Stimulated activated CD4-positive, alpha-beta T cell treated with anti-CD3 and anti-CD28 coated beads, Interleukin-15, amount 100 ng/mL, for 1 hour (primary cell): ENCODE data around the gene KIF16B.
A peak's percentile ranks its signal among the peaks of the same experiment; 100 is the strongest.
"Not testable (repeated sequence)": the region's sequence is repeated elsewhere in the genome, so short reads cannot be mapped to it uniquely, and the experiment has no call there.

ENCODE experiments used
- DNase-seq, 2 donors: peaks; one replicate each; pipeline ENCODE4 v3.0.0-alpha.2; 2020; ENCODE audit warnings: low read depth in 1 of 2, low spot score in 1 of 2

Gene KIF16B

DNA sequence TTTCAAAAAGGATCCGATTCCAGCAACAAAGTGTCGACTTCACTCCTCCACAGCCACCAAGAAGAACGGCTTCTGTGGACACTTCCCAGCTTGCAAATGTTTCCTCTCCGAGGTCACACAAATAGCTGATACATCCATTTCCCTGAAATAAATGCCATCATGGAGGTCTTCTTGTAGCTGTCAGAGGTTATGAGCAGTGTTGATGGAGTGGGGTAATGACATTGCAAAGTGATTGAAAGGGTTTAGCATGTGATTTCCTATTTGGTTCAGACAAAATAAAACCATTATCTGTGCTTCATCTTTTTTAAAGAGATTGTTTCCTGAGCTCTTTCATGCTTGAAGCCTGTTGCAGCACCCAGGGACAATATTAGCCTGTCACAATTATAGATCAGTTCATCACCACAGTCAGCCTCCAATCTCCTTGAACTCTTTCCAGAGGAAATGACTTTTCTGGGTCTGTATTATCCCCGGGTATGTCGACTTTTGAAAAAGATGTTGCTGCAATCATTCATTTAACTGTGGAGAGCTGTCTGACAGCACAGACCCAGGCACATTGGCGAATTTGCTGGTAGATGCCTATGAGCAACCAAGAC is 16.9 kb upstream of the KIF16B start:
- DNase-seq, result no peak

DNA sequence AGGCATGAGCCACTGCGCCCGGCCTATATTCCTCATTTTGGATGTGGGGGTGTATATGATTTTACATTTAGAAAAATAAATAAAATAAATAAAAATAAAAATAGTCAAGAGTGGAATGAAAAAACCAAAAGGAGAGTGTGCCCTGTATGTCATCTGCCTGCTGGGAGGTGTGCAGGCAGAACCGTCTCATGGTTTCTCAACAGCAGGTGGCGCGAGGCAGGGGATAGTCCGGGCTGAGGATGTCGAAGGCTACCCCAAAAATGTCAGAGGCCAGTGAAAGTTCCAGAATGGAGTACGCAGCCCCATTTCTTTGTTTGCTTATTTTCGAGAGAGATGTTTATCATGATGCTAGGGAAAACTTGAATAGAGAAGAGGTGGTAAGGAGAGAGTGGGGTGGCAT is 16.4 kb upstream of the KIF16B start:
- DNase-seq, result no peak

DNA sequence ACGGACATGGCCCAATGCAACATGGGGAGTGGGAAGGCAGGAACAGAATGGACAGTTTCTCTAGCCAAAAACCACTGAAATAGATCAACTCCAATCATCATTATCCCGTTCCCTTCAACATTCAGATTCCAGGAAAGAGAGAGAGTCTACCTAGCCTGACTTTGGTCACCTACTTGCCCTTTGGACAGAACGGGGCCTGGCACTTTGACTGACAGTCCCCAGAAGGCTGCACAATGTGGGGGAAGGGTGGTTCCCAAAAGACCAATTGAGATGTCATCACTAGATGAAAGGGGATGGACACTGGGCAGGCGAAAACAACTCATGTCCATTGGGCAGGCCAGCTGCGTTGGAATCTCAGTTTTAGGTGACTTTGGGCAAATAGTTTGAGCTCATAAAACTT is 15.0 kb upstream of the KIF16B start:
- DNase-seq, result no peak

DNA sequence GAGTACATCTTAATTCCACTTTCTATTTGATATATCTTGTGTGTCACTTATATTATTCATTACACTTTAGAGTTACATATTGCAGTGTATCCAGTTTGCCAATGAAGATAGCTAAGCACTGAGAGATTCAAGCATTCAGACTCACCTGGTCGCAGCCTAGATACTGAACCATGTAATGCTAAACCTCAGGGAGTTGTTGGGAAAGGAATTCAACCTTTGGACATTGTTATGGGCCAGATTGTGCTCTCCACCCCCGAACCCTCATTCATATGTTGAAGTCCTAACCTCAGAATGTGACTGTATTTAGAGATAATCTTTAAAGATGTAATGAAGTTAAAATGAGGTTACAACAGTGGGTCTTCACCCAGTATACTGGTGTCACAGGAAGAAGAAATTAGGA is 13.8 kb upstream of the KIF16B start:
- no peak for DNase-seq

DNA sequence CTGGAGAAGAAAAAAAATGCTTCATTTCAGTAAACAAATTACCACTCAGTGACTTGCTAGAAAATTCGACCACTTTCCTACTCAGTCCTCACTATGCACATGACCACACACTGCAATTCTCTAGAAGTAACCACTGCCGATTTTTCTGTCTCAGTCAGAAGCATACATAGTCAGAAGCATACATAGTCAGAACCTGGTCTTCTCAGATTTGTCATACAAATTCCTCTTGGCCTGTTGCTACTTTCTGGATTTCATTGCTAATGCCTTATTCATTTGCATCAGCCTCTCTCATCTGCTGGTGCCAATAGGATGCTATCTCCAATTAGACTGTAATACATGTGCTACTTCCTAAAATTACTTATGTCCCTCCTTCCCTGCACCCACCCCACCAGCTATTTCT is 10.2 kb upstream of the KIF16B start:
- no peak for DNase-seq

DNA sequence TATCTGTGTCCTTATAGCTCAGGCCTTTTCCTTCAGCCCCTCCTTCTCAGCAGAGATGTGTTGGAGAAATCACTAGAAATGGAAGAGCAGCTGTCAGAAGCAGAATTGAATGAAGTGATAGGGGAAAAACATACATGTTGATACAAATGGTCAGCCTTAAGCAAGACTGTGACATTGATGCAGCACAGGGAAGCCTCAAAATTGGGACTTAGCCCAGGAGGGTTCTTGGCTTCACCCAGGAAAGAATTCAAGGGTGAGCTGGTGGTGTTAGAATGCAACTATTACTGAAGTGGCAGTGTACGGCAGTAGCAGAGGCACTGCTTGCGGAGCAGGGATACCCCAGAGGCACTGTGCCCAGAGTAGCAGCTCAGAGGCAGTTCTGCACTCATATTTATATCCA is 8.0 kb upstream of the KIF16B start:
- DNase-seq, result no peak

DNA sequence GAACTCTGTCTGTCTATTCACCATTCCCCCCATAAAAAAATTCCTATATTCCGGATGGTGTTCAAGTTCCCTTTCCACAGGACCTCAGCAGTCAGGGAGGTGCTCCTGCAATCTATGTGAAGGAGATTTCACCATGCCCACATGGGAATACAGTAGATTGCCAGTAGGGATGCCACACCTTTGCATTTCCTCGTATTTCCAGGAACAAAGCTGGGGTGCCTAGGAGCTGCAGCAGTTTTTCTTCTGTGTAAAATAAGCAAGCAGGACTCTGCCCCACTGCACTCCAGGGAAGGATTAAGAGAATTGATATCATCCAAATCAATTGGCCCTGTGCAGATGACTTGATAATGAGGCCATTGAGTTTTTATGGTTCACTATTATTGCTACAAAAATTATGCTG is 7.4 kb upstream of the KIF16B start:
- DNase-seq, result no peak

DNA sequence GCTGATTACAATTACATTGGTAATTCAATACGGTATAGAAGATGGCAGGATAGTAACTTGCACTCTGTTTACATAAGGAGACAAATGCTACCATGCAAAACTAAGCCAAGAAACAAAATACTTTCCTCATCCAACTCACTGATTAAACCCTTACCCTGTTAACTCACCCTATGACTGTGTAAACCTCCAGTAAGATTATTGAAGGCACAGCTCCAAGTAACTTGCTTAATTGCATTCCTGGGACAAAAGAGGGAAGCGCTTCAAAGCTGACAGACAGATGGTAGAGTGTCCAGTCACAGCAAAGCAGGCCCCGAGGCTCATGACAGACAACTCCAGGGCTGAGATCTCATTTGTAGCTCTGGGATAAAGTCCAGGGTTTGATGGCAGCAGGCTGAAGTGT is 6.9 kb upstream of the KIF16B start:
- no peak for DNase-seq

DNA sequence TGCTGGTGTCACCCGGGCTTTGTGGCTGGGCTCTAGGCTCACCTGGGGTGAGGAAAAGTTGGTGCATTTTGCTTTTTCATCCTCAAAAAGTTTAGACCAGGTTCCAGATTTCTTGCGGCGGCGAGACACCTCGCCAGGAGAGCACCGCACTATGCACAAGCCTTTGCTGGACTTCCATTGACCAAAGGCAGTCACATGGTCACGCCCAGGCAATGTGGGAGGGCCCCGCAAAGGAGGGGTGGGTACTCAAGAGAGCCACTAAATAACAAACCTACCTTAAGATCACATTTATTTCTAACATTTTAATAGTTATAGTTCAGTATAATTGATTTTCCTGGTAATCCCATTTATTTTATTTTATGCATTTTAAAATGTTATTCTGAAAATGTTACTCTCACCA is 3.0 kb upstream of the KIF16B start:
- no peak for DNase-seq

DNA sequence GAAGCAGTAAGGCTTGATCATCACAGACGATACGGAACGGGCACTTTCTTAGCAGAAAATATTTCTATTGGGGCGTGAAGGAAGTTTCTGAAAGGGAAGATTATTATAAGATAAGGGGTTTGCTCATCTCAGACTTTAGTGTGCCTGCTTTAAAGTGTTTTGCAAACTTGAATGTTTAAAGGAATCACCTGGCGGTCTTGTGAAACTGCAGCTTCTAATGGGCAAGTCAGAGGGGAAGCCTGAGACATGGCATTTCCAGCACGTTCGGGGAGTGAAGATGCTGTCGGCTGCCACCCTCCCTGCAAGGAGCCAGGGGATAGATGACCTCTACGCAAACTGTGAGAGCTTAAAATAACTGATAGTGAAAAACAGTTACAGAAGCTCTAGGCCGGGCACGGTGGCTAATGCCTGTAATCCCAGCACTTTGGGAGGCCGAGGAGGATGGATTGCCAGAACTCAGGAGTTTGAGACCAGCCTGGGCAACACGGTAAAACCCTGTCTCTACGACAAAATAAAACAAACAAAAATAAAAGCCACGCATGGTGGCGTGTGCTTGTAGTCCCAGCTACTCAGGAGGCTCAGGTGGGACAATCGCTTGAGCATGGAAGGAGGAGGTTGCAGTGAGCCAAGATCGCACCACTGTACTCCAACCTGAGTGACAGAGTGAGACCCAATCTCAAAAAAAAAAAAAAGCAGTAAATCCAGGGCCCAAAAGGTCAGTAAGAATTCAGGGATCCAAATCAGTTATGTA is 2.3 kb upstream of the KIF16B start:
- DNase-seq, result no peak

DNA sequence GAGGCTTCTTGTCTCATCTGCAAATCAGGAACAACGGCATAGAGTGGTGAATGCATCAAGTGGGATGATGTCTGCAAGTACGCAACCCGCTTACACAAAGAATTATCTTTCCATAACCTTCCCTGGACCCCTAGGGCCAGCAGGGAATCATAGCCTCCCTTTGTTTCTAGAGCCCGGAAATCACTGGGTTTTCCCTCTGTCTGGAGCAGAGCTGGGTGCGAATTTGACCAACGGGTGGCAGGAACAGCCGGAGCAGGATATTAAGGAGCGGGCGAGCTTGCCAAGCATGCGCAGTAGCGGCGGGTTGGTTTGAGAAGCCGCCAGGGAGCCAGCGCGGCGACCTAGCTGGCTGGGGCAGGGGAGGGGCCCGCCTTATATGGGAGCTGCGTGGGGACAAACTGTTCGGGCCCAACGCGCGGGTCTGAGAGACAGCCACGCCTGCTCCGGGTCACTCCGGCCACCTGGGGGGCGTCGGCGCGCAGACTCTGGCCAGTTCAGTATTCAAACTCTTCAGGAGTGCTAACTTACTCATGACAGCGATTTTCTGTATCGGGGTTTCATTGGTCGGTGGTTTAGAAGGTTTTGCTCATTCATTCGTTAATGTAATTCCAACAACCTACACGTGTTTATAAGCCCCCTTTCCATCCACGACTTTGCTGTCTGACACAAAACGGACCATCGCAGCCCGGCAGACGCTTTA is 1.6 kb upstream of the KIF16B start:
- peak; percentile 40 to 71 for DNase-seq

DNA sequence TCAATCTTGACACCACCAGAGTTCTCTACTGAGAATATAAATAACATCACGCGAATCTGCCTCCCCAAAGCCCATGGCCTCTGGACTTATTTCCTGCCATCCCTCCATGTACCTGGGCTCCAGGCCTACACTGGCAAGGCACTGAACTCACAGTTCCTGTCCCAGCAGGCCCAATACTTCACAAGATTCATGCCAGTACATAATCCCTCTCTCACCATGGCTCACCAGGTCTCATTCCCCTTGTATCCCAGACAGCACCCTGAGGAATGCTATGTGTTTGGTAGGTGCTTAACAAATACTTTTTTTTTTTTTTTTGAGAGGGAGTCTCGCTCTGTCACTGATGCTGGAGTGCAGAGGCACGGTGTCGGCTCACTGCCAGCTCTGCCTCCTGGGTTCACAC is 1.9 kb downstream of the KIF16B start:
- DNase-seq, result no peak

DNA sequence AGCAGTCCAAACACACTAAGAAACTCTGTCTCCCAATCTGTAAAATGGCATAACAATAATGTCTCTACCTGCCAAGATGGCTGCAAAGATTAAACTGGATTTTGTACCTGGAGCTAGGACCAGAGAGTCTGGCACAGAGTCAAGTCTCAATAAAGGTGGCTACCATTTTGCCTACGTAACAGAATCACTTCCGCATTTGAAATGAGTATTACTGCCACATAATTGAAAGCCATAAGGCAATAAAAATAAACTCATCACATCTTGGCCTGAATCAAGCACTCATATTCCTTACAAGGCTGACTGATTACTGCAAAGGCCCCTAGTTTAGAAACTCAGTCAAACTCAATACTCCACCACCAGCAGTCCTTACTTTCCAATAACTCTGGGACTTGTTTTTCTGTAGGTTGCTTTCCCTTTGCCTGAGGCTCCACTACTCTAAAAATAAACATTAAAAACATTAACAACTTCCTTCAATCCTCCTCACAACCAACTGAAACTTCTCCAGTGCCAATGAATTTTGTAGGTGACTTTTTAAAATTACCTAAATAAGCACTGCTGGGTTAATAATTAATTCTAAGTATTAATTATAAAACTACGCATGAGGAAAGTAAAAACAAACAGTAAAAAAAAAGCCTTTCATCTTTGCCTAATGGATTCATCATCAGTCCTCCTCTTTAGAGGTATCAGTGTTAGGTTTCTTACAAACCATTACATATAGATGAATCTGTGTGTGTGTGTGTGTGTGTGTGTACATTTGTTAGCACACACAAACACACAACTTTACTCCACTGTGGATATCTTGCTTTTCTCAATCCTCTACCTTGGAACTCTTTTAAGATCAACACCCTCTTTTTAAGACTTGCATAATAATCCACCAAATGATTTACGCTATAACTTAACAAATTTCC is 3.7 kb downstream of the KIF16B start:
- DNase-seq, result no peak

DNA sequence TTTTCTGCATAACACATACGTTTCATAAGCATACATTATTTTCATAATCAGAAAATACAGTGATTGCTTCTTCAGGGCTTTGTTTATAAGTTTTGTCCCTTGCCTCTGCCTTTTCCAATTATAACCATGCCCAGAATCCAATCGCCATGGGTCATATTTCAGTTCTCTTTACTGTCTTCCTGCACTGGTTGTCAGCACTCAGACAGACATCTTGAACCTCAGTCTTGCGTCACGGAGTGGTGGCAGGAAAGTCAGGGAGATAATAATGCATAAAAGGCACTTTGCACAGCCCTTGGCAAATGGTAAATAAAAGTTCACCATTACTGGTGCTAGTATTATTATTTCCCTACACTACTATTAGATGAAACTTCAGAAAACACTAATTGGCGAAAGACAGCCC is 7.2 kb downstream of the KIF16B start:
- no peak for DNase-seq

DNA sequence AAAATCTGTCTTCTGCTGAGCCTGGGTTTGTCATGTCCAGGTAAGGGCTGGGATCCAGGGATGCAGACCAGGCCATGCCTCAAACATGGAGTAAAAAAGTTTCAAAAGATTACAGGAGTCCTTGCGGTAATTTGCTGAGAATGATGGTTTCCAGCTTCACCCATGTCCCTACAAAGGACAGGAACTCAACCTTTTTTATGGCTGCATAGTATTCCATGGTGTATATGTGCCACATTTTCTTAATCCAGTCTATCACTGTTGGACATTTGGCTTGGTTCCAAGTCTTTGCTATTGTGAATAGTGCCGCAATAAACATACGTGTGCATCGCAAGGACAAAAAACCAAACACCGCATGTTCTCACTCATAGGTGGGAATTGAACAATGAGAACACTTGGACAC is 9.2 kb downstream of the KIF16B start:
- DNase-seq, result not testable (repeated sequence)

DNA sequence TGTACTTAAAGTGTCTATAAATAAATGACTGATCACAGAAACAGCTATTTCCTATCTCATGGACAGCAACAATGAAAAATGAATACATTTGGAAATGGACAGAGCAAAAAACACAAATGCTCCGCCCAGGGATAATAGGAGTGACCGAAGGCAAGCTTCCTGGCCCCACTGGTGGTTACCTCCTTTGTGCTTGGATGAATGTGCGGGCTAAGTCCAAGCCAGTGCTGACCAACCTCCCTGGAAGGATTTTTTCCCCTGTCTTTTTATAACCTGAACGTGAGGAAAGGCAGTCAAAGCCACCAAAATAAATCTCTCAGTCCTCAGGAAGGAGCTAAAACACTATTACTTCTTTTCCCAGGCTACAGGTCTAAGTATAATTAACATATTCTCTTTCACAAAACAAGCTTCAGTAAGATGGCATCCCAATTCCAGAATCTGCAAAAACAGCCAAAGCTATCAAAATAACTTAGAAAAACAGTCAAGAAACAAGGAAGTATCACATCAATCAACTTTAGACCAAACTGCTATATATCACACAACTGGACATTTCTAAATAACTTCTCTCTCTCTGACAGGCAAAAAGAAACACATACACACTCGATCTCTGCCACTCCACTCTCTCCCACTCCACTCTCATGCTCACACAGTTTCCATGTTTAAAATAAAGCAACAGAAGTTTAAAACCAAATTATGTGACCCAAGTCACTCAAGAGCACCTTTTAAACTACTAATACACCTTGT is 10.0 kb downstream of the KIF16B start:
- DNase-seq, result no peak

DNA sequence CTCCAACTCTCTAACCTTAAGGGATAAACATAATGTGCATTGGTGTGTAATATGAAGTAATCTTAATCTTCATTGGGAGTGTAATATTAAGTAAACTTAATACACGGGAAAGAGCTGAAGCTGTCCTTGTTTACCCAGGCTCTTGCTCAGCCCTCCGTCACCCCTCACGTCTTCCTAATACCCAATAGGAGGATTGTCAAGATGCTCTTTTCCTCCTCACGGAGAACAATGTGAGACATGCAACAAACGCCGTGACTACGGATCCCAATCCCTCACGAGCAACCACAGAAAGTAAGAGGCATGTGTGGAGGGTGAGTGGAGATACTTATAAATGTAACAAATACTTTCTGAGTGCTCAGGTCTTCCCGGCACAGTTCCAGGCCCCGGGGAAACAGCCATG is 11.0 kb downstream of the KIF16B start:
- DNase-seq, result no peak

DNA sequence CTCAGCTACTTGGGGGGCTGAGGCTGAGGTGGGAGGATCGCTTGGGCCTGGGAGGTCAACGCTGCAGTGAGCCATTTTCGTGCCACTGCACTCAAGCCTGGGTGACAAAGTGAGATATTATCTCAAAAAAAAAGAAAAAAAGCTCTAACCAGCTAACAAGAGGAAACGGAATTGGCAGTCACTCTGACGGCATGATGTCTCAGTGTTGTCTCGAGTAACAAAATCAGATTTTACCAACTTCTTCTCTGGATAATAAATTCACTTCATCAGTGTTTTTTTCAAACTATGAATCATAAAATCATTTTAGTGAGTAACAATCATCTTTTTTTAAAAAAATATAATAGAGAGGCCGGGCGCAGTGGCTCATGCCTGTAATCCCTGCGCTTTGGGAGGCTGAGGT is 12.6 kb downstream of the KIF16B start:
- DNase-seq, result no peak

DNA sequence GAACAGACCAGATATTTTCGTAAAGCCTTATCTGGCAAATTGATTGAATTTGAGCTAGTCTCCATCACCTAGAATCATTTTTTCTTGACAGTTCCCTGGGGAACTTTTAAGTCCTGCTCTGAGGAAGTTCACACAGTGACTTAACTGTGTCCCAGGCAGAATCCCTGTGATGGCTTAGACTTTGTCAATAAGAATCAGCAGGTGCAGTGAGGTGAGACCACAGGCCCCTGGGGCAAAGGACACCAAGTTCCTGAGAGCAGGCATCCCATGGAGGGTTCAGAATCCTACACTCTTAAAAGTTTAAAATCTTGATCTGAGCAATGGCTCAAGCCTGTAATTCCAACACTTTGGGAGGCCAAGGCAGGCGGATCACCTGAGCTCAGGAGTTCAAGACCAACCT is 13.0 kb downstream of the KIF16B start:
- no peak for DNase-seq

DNA sequence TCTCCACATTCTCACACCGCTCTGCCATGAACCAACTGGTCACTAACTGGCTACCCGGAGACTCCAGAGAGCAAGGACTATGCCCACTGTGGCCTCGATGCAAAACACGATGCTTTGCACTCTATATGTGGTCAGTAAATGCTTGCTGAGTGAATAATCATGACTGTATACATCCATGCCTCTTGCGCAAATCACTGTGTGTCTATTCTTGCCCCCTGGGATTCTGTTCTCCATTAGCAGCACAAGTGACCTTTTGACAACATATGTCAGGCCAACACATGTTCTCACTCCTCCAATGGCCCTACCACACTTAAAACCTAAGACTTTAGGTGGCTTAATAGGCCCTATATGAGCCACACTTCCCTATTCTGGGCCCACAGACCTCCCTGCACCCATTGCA is 16.9 kb downstream of the KIF16B start:
- no peak for DNase-seq

DNA sequence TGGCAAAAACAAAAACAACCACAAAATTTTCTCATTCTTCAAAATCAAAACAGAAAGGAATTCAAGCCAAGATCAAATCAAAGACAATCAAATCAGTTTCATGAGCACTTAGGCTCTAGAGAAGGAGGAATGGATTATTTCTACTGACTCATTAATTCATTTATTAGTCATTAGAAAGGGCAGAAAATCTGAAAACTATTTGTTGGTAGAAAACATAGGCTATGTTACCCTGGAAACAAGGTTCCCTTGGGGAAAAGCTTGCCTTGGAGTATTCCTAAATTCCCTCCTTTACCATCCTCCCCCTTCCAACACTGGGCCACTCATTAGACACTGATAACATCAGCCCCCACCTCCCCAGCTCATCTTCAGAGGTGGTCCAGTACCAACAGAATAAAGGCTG is 17.5 kb downstream of the KIF16B start:
- no peak for DNase-seq
